GM12865 (cell line): ENCODE measurements around the gene WDFY4.

Experiments used
- DNase-seq: peaks from one replicate; pipeline ENCODE4 v3.0.0; 2010; ENCODE audit warnings: low read depth
- H3K4me3 ChIP-seq: 2 replicates; pipeline ENCODE4 v1.5.1; 2011; ENCODE audit warnings: mild to moderate bottlenecking, low read depth, low read length, control low read depth
- TF ChIP-seq, protein P1 (sequence below): IDR thresholded peaks from 2 replicates; pipeline ENCODE4 v1.5.1; 2011; ENCODE audit warnings: low read length, control low read depth, low read depth, inconsistent platforms; ENCODE audit not compliant: insufficient read depth; ENCODE audit errors: missing control alignments

WDFY4 gene

DNA sequence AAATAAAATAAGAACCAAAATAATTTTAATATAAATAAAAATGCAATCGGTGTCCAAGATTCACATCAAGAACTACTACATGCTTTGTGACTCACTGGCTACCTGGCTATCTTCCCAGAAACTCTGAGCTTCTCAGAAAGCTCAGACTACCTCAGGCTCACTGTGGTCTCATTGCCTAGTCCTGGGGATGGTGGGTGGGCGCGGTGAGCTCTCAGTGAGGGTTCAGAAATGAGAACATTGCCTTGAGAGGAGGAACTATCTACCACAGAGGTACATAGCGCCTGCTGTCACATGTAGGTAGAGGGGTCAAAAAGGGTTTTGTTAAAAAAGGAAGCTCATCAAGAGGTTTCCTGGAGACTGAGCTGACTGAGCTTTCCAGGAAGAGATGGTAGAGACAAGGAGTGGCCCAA is 108.0 kb downstream of the WDFY4 start:
- no peak for DNase-seq
- H3K4me3 ChIP-seq = no peak overlapping the region
- TF ChIP-seq, protein P1, sequence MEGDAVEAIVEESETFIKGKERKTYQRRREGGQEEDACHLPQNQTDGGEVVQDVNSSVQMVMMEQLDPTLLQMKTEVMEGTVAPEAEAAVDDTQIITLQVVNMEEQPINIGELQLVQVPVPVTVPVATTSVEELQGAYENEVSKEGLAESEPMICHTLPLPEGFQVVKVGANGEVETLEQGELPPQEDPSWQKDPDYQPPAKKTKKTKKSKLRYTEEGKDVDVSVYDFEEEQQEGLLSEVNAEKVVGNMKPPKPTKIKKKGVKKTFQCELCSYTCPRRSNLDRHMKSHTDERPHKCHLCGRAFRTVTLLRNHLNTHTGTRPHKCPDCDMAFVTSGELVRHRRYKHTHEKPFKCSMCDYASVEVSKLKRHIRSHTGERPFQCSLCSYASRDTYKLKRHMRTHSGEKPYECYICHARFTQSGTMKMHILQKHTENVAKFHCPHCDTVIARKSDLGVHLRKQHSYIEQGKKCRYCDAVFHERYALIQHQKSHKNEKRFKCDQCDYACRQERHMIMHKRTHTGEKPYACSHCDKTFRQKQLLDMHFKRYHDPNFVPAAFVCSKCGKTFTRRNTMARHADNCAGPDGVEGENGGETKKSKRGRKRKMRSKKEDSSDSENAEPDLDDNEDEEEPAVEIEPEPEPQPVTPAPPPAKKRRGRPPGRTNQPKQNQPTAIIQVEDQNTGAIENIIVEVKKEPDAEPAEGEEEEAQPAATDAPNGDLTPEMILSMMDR = no peak

DNA sequence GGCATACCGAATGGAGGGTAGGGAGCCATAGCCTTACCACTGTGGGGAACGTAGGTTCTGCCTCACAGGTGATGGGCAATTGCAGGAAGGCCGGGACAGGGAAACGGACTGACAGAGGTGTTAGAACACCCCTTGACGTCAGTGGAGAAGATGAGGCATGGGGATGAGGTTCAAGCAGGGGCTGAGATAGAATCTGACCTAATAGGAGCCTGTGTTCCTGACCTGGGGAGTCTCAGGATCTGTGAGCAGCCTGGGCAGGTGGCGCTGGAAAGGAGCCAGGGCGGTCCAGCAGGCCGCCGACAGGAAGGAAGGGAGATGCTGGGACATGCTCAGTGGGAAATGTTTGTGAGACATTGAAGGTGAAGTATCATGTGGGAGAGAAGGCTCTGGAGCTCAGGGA is 109.4 kb downstream of the WDFY4 start:
- no peak for DNase-seq
- H3K4me3 ChIP-seq = no peak overlapping the region
- TF ChIP-seq, protein P1 = no peak

DNA sequence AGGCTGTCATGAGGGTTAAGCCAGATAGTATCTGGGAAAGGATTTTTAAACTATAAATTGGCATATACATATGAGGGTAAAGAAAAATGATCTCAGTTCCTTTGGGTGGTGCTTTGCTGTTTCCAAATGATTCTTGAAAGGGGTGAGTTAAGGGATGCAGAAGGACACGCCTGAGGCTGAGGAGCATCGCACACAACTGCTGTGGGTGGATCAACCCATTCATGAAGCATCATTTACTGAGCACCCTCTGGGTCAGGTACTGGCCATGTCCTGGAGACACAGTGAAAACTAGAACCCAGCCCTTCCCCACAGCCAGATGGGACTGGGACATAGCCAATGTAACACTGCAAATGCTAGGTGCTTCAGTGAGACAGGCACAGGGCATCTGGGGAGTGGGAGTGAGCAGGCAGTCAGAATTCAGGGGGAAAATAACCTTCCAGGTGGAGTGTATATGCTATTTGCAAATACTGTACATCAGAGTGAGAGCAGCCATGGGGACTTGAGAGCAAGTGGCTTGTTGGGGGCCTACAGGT is 112.1 kb downstream of the WDFY4 start:
- H3K4me3 ChIP-seq = no peak overlapping the region
- TF ChIP-seq, protein P1 = no peak
- no peak for DNase-seq

DNA sequence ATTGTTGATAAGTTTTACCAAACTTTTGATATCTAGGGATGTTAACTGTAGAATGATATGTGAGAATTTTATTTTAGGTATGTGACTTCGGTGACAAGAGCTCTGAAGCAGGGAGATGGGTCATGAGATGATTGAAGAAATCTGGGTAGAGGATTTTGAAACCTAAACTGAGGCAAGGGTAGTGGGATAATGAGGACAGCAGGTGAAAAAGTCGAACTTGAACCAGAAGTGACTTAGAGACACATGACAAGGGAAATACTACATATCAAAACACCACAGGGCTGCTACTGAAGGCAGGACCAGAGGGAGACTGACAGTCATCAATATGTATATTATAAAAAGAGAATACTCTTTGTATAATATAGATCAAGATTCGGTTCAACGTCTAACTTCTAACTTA is 113.2 kb downstream of the WDFY4 start:
- TF ChIP-seq, protein P1 = no peak

DNA sequence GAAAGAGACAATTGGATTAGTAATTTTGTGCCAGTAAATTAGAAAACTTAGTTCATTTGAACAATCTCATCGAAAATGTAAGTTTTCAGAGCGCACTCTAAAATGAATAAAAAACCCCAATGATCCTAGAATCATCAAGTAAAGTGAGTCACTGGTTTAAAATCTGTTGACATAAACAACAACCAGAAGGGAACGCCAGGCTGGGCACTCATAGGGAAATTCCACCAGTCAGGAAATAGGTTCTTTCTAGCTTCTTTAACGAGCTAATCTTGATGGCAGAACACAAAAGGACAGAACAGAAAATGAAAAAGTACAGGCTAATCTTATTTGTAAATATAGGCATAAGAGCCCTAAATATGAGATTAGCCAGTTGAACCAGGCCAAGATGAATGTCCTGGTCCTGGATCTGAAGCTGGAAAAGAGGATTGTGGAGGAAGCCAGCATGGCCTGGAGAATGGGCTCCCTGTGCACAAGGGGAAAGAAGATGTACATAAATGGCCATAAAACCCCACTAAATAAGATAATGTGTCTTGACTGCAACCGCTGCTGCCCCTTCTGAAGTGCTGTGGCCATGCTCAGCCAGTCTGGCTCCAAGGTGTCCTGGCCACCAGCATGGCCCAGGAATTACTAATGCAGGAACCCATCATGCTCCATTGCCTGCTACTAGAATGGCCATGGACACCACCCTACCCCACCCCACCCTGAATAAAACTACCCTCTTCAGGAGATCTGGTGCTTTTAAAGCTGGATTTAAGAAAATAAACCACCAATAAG is 114.0 kb downstream of the WDFY4 start:
- TF ChIP-seq, protein P1 = no peak
- H3K4me3 ChIP-seq = no peak overlapping the region
- no peak for DNase-seq

More for the DNA sequence above, 113.2 kb downstream of the WDFY4 start:
- no peak overlapping the region for H3K4me3 ChIP-seq
- no peak for DNase-seq

DNA sequence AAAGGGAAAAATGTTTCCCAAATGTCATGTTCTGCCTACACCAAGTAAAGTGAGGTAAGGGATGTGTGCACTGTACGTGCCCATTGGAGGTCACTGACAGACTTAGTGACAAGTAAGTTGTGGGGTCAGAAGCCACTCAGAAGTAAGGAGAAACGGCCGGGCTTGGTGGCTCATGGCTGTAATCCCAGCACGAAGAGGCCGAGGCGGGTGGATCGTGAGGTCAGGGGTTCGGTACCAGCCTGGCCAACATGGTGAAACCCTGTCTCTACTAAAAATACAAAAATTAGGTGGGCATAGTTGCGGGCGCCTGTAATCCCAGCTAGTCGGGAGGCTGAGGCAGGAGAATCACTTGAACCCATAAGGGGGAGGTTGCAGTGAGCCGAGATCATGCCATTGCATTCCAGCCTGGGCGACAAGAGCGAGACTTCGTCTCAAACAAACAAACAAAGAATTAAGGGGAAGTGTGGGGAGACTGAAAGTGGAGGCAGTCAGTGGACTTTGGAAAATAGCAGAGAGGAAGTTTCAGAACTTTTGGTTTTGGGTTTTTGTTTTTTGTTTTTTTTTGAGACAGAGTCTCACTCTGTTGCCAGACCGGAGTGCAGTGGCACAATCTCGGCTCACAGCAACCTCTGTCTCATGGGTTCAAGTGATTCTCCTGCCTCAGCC is 114.8 kb downstream of the WDFY4 start:
- TF ChIP-seq, protein P1 = no peak
- no peak for DNase-seq
- no peak overlapping the region for H3K4me3 ChIP-seq
